ENCODE data around the gene PRKCB.

Gene PRKCB

GRCh38 chr16:24135624-24136565, 300.1 kb downstream of the PRKCB start:
- Histone ChIP-seq H2AFZ (ENCODE audit: low read depth, low read length, severe bottlenecking) (no peak overlapping the region), H3K36me3 (ENCODE audit: low read length) (no peaks in the 10 kb centered on the region), H3K4me3 (ENCODE audit: insufficient read depth, low read length, poor library complexity, severe bottlenecking) (no peak overlapping the region), H3K79me2 (ENCODE audit: insufficient read depth, low read length) (no peaks in the 10 kb centered on the region), H3F3A (ENCODE audit: insufficient read depth) (no peaks in the 10 kb centered on the region), H3K27ac (ENCODE audit: low read depth, low read length) (no peak overlapping the region), H3K4me2 (ENCODE audit: low read depth, low read length, poor library complexity, severe bottlenecking) (no peak overlapping the region), H3K27me3 (ENCODE audit: low read length) (no peaks in the 10 kb centered on the region), H3K9me3 (ENCODE audit: insufficient read depth, low read length) (no peaks in the 10 kb centered on the region; the same call in 1 of the 2 replicates), H3K9ac (ENCODE audit: low read length) (no peak overlapping the region), H3K9me2 (replicated peaks; ENCODE audit: insufficient read depth, low read length) (no peaks in the 10 kb centered on the region), H4K20me1 (ENCODE audit: low read depth, low read length) (no peaks in the 10 kb centered on the region)
- no peak for TF ChIP-seq CTCF (IDR thresholded peaks at IDR 0.05; ENCODE audit: insufficient read depth, low read length, poor library complexity, severe bottlenecking)
- no peak for TF ChIP-seq EZH2phosphoT487 (conservative IDR thresholded peaks at IDR 0.05; ENCODE audit: low read length)

DNA sequence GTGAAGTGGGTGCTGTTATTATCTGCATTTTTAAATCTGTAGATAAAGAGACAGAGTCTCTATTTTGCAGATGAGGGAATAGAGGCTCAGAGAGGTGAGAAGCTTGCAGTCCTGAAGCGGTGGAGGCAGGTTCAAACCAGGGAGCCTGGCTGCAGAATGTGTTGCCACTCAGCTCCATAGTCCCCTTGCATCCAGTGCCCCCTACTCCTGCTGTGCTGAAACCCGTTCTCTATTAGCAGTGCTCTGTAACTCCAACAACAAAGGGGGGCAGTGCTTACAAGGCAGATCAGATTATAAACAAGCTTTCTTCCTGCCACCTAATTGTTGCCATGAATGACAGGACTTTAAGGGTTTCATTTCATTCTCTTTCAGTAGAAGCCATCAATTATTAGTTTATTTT, 302.2 kb downstream of the PRKCB start:
- no peaks in the 10 kb centered on the region for H3F3A ChIP-seq (ENCODE audit: insufficient read depth)
- no peaks in the 10 kb centered on the region; the same call in 1 of the 2 replicates for H3K9me3 ChIP-seq (ENCODE audit: insufficient read depth, low read length)
- no peak overlapping the region for H3K4me3 ChIP-seq (ENCODE audit: insufficient read depth, low read length, poor library complexity, severe bottlenecking)
- H3K9me2 ChIP-seq (replicated peaks; ENCODE audit: insufficient read depth, low read length), result no peaks in the 10 kb centered on the region
- no peak overlapping the region for H2AFZ ChIP-seq (ENCODE audit: low read depth, low read length, severe bottlenecking)
- no peaks in the 10 kb centered on the region for H3K36me3 ChIP-seq (ENCODE audit: low read length)
- no peak overlapping the region for H3K27ac ChIP-seq (ENCODE audit: low read depth, low read length)
- no peaks in the 10 kb centered on the region for H3K27me3 ChIP-seq (ENCODE audit: low read length)
- H3K79me2 ChIP-seq (ENCODE audit: insufficient read depth, low read length), result no peaks in the 10 kb centered on the region
- H4K20me1 ChIP-seq (ENCODE audit: low read depth, low read length), result no peaks in the 10 kb centered on the region
- no peak overlapping the region for H3K4me2 ChIP-seq (ENCODE audit: low read depth, low read length, poor library complexity, severe bottlenecking)
- no peak overlapping the region for H3K9ac ChIP-seq (ENCODE audit: low read length)
- TF ChIP-seq EZH2phosphoT487 (conservative IDR thresholded peaks at IDR 0.05; ENCODE audit: low read length) (no peak), CTCF (IDR thresholded peaks at IDR 0.05; ENCODE audit: insufficient read depth, low read length, poor library complexity, severe bottlenecking) (no peak)

DNA sequence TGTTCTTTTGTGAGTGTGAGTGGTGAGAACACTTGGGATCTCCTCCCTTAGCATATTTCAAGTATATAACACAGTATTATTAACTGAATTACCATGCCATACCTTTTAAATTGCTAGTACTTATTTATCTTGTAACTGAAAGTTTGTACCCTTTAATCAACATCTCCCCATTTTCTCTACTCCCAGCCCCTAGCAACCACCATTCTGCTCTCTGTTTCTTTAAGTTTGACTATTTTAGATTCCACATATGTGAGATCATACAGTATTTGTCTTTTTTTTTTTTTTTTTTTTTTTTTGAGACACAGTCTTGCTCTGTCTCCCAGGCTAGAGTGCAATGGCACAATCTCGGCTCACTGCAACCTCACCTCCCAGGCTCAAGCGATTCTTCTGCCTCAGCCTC, 302.8 kb downstream of the PRKCB start:
- H3K9ac ChIP-seq (ENCODE audit: low read length), result no peak overlapping the region
- TF ChIP-seq CTCF (IDR thresholded peaks at IDR 0.05; ENCODE audit: insufficient read depth, low read length, poor library complexity, severe bottlenecking), result no peak
- TF ChIP-seq EZH2phosphoT487 (conservative IDR thresholded peaks at IDR 0.05; ENCODE audit: low read length), result no peak
- no peak overlapping the region for H3K4me2 ChIP-seq (ENCODE audit: low read depth, low read length, poor library complexity, severe bottlenecking)
- no peak overlapping the region for H3K27ac ChIP-seq (ENCODE audit: low read depth, low read length)
- H3K79me2 ChIP-seq (ENCODE audit: insufficient read depth, low read length), result no peaks in the 10 kb centered on the region
- H3K36me3 ChIP-seq (ENCODE audit: low read length), result no peaks in the 10 kb centered on the region
- H3K9me2 ChIP-seq (replicated peaks; ENCODE audit: insufficient read depth, low read length), result no peaks in the 10 kb centered on the region
- H3K27me3 ChIP-seq (ENCODE audit: low read length), result no peaks in the 10 kb centered on the region
- H3F3A ChIP-seq (ENCODE audit: insufficient read depth), result no peaks in the 10 kb centered on the region
- no peaks in the 10 kb centered on the region; the same call in 1 of the 2 replicates for H3K9me3 ChIP-seq (ENCODE audit: insufficient read depth, low read length)
- no peak overlapping the region for H3K4me3 ChIP-seq (ENCODE audit: insufficient read depth, low read length, poor library complexity, severe bottlenecking)
- H4K20me1 ChIP-seq (ENCODE audit: low read depth, low read length), result no peaks in the 10 kb centered on the region
- H2AFZ ChIP-seq (ENCODE audit: low read depth, low read length, severe bottlenecking), result no peak overlapping the region

Data from SU-DHL-6 (cell line).